ENCODE measurements around the gene GOLGB1. TPM values are rescaled to one million over a fixed set of nuclear protein-coding genes. Genes with fewer than 3 reads are reported as not detected.
A peak's percentile ranks its signal among the peaks of the same experiment; 100 is the strongest.

GOLGB1 gene
- total and polyA plus RNA-seq, 3 donors from 2014 or later, result 11.5 to 72.5 (median 72.3) TPM

DNA sequence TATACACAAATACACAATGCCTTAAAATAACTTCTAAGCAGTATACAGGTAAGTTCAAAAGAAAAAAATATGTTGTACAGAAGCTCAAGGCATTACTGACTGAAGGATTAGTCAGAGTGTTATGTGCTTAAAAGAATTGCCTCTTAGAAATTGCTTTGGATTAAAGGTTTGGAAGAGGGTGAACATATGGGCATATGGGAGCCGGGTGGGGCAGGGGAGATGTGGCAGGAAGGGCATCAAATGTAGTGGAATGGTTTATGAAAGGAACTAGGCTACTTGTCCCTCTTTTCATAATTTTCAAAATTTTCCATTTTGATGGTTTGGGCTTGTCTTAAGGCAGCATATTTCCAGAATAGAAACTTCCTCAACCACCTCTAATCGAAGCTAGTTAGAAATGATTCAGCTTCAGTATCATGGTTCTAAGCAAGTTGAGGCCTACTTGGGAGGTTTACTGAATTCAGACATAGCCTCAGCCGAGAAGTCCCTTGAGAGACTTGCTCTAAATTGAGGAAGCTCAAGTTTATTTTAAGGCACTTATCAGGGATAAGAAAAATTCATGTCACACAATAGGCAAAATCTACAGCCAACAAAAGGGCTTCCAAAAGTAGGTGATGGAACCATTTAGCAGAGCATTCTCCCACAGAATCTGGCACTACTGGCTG, 10.1 kb upstream of the GOLGB1 start:
- DNase-seq, result no peak
- TF ChIP-seq, protein P1, sequence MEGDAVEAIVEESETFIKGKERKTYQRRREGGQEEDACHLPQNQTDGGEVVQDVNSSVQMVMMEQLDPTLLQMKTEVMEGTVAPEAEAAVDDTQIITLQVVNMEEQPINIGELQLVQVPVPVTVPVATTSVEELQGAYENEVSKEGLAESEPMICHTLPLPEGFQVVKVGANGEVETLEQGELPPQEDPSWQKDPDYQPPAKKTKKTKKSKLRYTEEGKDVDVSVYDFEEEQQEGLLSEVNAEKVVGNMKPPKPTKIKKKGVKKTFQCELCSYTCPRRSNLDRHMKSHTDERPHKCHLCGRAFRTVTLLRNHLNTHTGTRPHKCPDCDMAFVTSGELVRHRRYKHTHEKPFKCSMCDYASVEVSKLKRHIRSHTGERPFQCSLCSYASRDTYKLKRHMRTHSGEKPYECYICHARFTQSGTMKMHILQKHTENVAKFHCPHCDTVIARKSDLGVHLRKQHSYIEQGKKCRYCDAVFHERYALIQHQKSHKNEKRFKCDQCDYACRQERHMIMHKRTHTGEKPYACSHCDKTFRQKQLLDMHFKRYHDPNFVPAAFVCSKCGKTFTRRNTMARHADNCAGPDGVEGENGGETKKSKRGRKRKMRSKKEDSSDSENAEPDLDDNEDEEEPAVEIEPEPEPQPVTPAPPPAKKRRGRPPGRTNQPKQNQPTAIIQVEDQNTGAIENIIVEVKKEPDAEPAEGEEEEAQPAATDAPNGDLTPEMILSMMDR (IDR thresholded peaks at IDR 0.05), result no peak
- no peak for TF ChIP-seq POLR2A (IDR thresholded peaks at IDR 0.05)
- peak overlapping the region in 1 of 2 donors; percentile 22 for H3K27ac ChIP-seq
- H3K36me3 ChIP-seq (ENCODE audit: low read depth, missing control alignments), result no peaks in the 10 kb centered on the region
- intact Hi-C loops (cut with DNase I; ENCODE audit: low total_unique reads), result no loop called here
- no peaks in the 10 kb centered on the region for H3K9me3 ChIP-seq
- H3K4me1 ChIP-seq, result peaks cover 21% of the 10 kb centered on the region
- H3K4me3 ChIP-seq, result no peak overlapping the region
- WGBS, 2 donors, result 63 to 74% methylated on average over 3 of the region's 3 CpGs
- no peaks in the 10 kb centered on the region for H3K27me3 ChIP-seq

DNA sequence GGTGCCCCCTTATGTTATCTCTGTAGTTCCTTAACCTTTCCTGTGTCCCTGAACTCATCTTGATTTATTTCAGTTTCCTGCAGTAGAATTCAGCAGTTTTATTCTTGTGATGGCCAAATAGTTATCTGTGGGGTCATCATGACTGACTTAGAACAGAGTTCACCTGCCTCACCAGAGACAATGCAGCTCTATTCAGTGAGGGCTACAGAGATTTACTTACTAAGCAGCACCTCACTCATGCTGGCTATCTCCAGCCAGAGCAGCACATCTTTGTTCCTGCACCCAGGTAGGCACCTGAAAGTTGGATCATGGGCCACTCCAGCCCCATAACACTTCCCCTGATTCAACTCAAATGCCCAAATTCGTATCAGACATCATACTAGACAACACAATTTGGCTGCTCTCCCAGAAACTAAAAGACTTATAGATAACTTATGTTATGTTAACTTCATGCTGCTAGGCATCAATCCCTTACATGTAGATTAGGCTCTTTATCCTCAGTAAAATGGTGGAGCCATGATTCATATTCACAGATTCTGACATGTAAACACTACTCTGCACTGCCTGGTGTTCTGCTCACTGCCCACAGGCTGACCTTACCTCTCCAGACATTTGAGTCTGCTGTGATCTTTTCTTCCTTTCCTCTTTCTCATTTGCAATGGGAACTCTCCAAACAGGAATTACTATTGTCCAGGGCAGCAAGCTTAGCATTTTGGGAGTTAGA, 9.3 kb upstream of the GOLGB1 start:
- Histone ChIP-seq H3K9me3 (no peaks in the 10 kb centered on the region), H3K4me3 (no peak overlapping the region), H3K36me3 (ENCODE audit: low read depth, missing control alignments) (no peaks in the 10 kb centered on the region), H3K27ac (no peak overlapping the region), H3K27me3 (no peaks in the 10 kb centered on the region), H3K4me1 (peaks cover 21% of the 10 kb centered on the region)
- intact Hi-C loops (cut with DNase I; ENCODE audit: low total_unique reads), result no loop called here
- no peak for DNase-seq
- 67 to 90% methylated on average over 1 of the region's 1 CpG for WGBS, 2 donors
- TF ChIP-seq, protein P1 (IDR thresholded peaks at IDR 0.05), result no peak
- no peak for TF ChIP-seq POLR2A (IDR thresholded peaks at IDR 0.05)

DNA sequence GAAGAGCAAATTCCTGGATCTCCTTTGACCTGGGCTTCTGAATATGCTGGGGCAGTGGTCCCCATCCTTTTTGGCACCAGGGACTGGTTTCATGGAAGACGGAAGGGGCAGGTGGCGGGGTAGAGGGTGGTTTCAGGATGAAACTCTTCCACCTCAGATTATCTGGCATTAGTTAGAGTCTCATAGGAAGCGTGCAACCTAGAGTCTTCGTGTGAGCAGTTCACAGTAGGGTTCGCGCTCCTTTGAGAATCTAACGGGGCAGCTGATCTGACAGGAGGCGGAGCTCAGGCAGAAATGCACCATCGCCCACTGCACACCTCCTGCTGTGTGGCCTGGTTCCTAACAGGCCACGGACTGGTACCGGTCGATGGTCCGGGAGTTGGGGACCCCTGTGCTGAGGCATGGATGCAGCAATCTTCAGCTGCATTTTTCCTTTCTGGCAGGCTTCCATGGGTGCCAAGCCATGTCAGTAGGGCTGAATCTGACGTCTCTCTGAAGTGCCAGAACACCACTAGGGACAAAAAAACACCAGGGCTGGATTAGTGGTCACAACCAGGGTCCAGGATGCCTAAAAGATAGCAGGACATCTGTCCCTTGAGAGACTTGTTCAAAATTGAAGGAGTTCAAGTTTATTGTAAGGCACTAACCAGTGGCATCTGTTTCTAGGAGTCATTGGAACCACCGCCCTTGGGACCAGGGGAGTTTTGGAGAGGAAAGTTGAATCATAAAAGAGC, 8.4 kb upstream of the GOLGB1 start:
- no peak for DNase-seq

DNA sequence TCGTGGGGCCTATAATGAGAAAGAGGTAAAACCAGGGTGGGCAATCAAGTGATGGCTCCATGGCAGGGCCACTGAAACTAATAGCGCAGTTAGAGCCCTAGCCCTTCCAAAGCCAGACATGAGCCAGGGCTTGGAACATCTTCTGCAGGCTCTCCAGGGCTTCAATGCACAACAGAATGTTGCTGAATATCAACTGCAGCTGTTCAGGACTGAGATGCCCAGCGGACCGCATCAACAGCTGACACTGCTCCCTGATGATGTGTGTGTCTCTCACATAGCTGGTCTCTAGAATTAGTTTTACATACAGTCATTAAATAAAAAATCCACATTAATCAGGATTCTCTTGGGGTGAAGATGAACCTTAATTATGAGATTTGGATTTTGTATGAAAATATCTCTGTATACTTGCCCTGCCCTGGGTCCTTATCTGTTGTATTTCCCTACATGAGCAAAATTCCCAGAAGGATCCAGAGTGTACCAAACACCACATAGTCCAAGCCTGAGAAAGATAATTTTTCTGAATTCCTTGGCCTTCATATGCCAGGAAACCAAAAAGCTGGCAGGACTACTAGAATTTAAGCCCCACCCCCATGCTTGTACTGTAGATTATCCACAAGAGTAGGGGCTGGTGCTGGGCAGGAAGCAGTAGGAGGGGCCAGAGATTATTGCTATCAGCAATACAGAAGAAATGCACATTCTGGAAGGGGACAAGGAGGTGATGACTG, 7.7 kb upstream of the GOLGB1 start:
- TF ChIP-seq, protein P1 (IDR thresholded peaks at IDR 0.05), result no peak
- no peak for TF ChIP-seq POLR2A (IDR thresholded peaks at IDR 0.05)
- intact Hi-C loops (cut with DNase I; ENCODE audit: low total_unique reads), result no loop called here
- H3K36me3 ChIP-seq (ENCODE audit: low read depth, missing control alignments), result no peaks in the 10 kb centered on the region
- WGBS, 2 donors, result 37 to 40% methylated on average over 4 of the region's 4 CpGs
- H3K27ac ChIP-seq, result peak overlapping the region in 1 of 2 donors; percentile 42
- H3K27me3 ChIP-seq, result no peaks in the 10 kb centered on the region
- no peak overlapping the region for H3K4me3 ChIP-seq
- H3K4me1 ChIP-seq, result peaks cover 21% of the 10 kb centered on the region
- no peaks in the 10 kb centered on the region for H3K9me3 ChIP-seq
- peak; percentile 46 for DNase-seq

More for the DNA sequence above, 8.4 kb upstream of the GOLGB1 start:
- intact Hi-C loops (cut with DNase I; ENCODE audit: low total_unique reads), result no loop called here
- TF ChIP-seq POLR2A (IDR thresholded peaks at IDR 0.05), result no peak
- TF ChIP-seq, protein P1 (IDR thresholded peaks at IDR 0.05), result no peak
- 70 to 88% methylated on average over 6 to 15 of the region's 15 CpGs for WGBS, 2 donors
- peaks cover 21% of the 10 kb centered on the region for H3K4me1 ChIP-seq
- no peak overlapping the region for H3K4me3 ChIP-seq
- H3K27ac ChIP-seq, result no peak overlapping the region
- no peaks in the 10 kb centered on the region for H3K9me3 ChIP-seq
- H3K36me3 ChIP-seq (ENCODE audit: low read depth, missing control alignments), result no peaks in the 10 kb centered on the region
- H3K27me3 ChIP-seq, result no peaks in the 10 kb centered on the region

Data from testis (tissue), 3 donors.